CD4-positive, CD25-positive, alpha-beta regulatory T cell (primary cell): ENCODE results near the gene ISYNA1. TPM values are rescaled to one million over a fixed set of nuclear protein-coding genes. Genes with fewer than 3 reads are reported as not detected.

Source experiments
- ATAC-seq, 2 donors: fragments of 150-1000 bp; cut with Tn5 transposase; one replicate each; pipeline ENCODE4 v1.10.0; 2021; ENCODE audit warnings: low read depth in 2 of 2, moderate number of reproducible peaks in 2 of 2, moderate library complexity in 1 of 2
- DNase-seq, 3 donors: peaks; one replicate each; pipeline versions ENCODE4 v3.0.0 to v3.0.0-alpha.2; 2012 to 2022; ENCODE audit warnings: mixed read lengths in 1 of 3
- H3K27ac ChIP-seq: one replicate; pipeline ENCODE4 v1.7.0; 2013; ENCODE audit warnings: mild to moderate bottlenecking, low read length; ENCODE audit not compliant: insufficient read depth, poor library complexity, severe bottlenecking
- H3K27me3 ChIP-seq: one replicate; pipeline ENCODE4 v1.7.0; 2013; ENCODE audit warnings: low read length; ENCODE audit not compliant: control insufficient read depth, insufficient read depth
- H3K36me3 ChIP-seq: one replicate; pipeline ENCODE4 v1.7.0; 2013; ENCODE audit warnings: mild to moderate bottlenecking, low read length, moderate library complexity; ENCODE audit not compliant: control insufficient read depth, insufficient read depth
- H3K4me1 ChIP-seq: 2 replicates; pipeline ENCODE4 v1.7.0; 2013; ENCODE audit warnings: mild to moderate bottlenecking, low read length; ENCODE audit not compliant: insufficient read depth, control insufficient read depth, poor library complexity, severe bottlenecking
- H3K4me3 ChIP-seq: one replicate; pipeline ENCODE4 v1.7.0; 2013; ENCODE audit warnings: low read depth, mild to moderate bottlenecking, low read length, moderate library complexity
- H3K9me3 ChIP-seq, 2 experiments: 1 replicate in 1 of 2; 2 replicates in 1 of 2; pipeline ENCODE4 v1.7.0; 2013; ENCODE audit warnings: low read length in 2 of 2, mild to moderate bottlenecking in 1 of 2, moderate library complexity in 1 of 2; ENCODE audit not compliant: control insufficient read depth in 2 of 2
- H3K27ac Mint-ChIP-seq, 3 donors: one replicate each; pipeline ENCODE4 v1.8.0; 2020 to 2022; ENCODE audit warnings: mild to moderate bottlenecking in 3 of 3, mixed read lengths in 3 of 3, moderate library complexity in 2 of 3
- H3K27me3 Mint-ChIP-seq: one replicate; pipeline ENCODE4 v1.8.0; 2022; ENCODE audit warnings: mild to moderate bottlenecking, mixed read lengths
- H3K36me3 Mint-ChIP-seq: one replicate; pipeline ENCODE4 v1.8.0; 2020; ENCODE audit warnings: mixed read lengths
- H3K4me1 Mint-ChIP-seq, 4 donors: one replicate each; pipeline ENCODE4 v1.8.0; 2020 to 2022; ENCODE audit warnings: mixed read lengths in 4 of 4, mild to moderate bottlenecking in 1 of 4
- H3K4me3 Mint-ChIP-seq, 4 donors: one replicate each; pipeline ENCODE4 v1.8.0; 2020 to 2022; ENCODE audit warnings: mild to moderate bottlenecking in 4 of 4, mixed read lengths in 4 of 4, moderate library complexity in 3 of 4
- H3K9me3 Mint-ChIP-seq, 7 donors: one replicate each; pipeline ENCODE4 v1.8.0; 2020 to 2022; ENCODE audit warnings: mixed read lengths in 7 of 7, mild to moderate bottlenecking in 3 of 7, moderate library complexity in 2 of 7
- polyA plus RNA-seq, 4 donors: library from polyadenylated mRNA; unstranded; fragments of 300-500 nt; fragmentation: Illumina TruSeq; gene quantifications; one replicate each; pipeline ENCODE4 v1.2.3, GENCODE V29; 2021
- total RNA-seq: library from RNA; stranded (reverse); gene quantifications from one replicate; pipeline ENCODE4 v1.2.3, GENCODE V29; 2022

The ISYNA1 gene
- total and polyA plus RNA-seq, 5 donors from 2014 or later = 11.3 to 26.2 (median 23.7) TPM

- Mint-ChIP-seq H3K4me3 (no peak overlapping the region), H3K36me3 (peaks cover 12% of the 10 kb centered on the region), H3K4me1 (peaks cover 4 to 22% (median 7%) of the 10 kb centered on the region in 4 donors), H3K27ac (no peak overlapping the region), H3K9me3 (peaks cover 0 to 3% (median 0%) of the 10 kb centered on the region in 7 donors), H3K27me3 (no peaks in the 10 kb centered on the region)
- Histone ChIP-seq H3K9me3 (no peaks in the 10 kb centered on the region), H3K27ac (no peak overlapping the region), H3K36me3 (peaks cover 45% of the 10 kb centered on the region), H3K4me3 (no peak overlapping the region), H3K4me1 (peaks cover 12% of the 10 kb centered on the region), H3K27me3 (no peaks in the 10 kb centered on the region)
- ATAC-seq (no peak), DNase-seq (no peak)
These were observed 8.3 kb upstream of the ISYNA1 start for GRCh38 chr19:18446145-18446810.

GRCh38 chr19:18445262-18445948, 7.5 kb upstream of the ISYNA1 start:
- Mint-ChIP-seq H3K27me3 (no peaks in the 10 kb centered on the region), H3K4me3 (no peak overlapping the region), H3K27ac (no peak overlapping the region), H3K36me3 (peaks cover 9% of the 10 kb centered on the region), H3K4me1 (peaks cover 4 to 26% (median 8%) of the 10 kb centered on the region in 4 donors), H3K9me3 (peaks cover 0 to 3% (median 0%) of the 10 kb centered on the region in 7 donors)
- no peaks in the 10 kb centered on the region for H3K27me3 ChIP-seq
- peaks cover 12% of the 10 kb centered on the region for H3K4me1 ChIP-seq
- H3K36me3 ChIP-seq = peaks cover 45% of the 10 kb centered on the region
- DNase-seq (no peak), ATAC-seq (no peak)
- no peak overlapping the region for H3K27ac ChIP-seq
- H3K9me3 ChIP-seq = no peaks in the 10 kb centered on the region
- H3K4me3 ChIP-seq = no peak overlapping the region

GRCh38 chr19:18444513-18444912, 6.6 kb upstream of the ISYNA1 start:
- Mint-ChIP-seq H3K9me3 (peaks cover 0 to 3% (median 0%) of the 10 kb centered on the region in 7 donors), H3K4me1 (peaks cover 4 to 31% (median 14%) of the 10 kb centered on the region in 4 donors), H3K36me3 (peaks cover 9% of the 10 kb centered on the region), H3K27me3 (no peaks in the 10 kb centered on the region), H3K4me3 (no peak overlapping the region), H3K27ac (no peak overlapping the region)
- no peak overlapping the region for H3K4me3 ChIP-seq
- peaks cover 12% of the 10 kb centered on the region for H3K4me1 ChIP-seq
- DNase-seq (no peak), ATAC-seq (no peak)
- H3K36me3 ChIP-seq = peaks cover 40% of the 10 kb centered on the region
- H3K27me3 ChIP-seq = no peaks in the 10 kb centered on the region
- no peak overlapping the region for H3K27ac ChIP-seq
- H3K9me3 ChIP-seq = no peaks in the 10 kb centered on the region

- no peak overlapping the region for H3K27ac ChIP-seq
- H3K36me3 ChIP-seq = peaks cover 33% of the 10 kb centered on the region
- peaks cover 12% of the 10 kb centered on the region for H3K4me1 ChIP-seq
- H3K36me3 Mint-ChIP-seq = peaks cover 9% of the 10 kb centered on the region
- ATAC-seq = no peak
- no peaks in the 10 kb centered on the region for H3K27me3 Mint-ChIP-seq
- no peaks in the 10 kb centered on the region for H3K9me3 ChIP-seq
- no peak overlapping the region for H3K4me3 Mint-ChIP-seq
- no peaks in the 10 kb centered on the region for H3K27me3 ChIP-seq
- H3K4me1 Mint-ChIP-seq = peaks cover 4 to 35% (median 16%) of the 10 kb centered on the region in 4 donors
- peaks cover 0 to 3% (median 0%) of the 10 kb centered on the region in 7 donors for H3K9me3 Mint-ChIP-seq
- DNase-seq = no peak
- no peak overlapping the region for H3K4me3 ChIP-seq
- no peak overlapping the region for H3K27ac Mint-ChIP-seq
These were observed 5.9 kb upstream of the ISYNA1 start for GRCh38 chr19:18443831-18444230.

DNA sequence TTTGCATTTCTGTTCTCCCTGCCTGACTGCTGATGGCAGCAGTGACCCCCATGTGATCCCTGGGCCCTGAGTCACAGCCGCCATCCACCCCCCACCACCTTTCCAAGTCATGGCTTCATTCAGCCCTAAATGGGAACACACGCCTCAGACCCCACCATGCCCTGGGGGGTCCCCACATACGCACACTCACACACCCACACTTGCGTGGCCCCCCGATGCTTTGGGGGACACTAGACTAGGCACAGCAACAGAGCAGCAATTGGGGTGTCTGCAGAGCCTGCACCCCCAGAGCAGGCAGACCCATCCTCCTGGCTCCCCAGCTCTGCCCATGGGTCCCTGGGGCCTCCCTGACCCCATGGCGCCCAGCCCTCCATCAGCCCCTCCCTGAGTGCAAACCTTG, 5.5 kb upstream of the ISYNA1 start:
- no peak overlapping the region for H3K27ac ChIP-seq
- Mint-ChIP-seq H3K4me3 (no peak overlapping the region), H3K4me1 (peaks cover 4 to 34% (median 15%) of the 10 kb centered on the region in 4 donors), H3K9me3 (peaks cover 0 to 3% (median 0%) of the 10 kb centered on the region in 7 donors), H3K27ac (peak overlapping the region in 1 of 3 donors; percentile 82), H3K36me3 (peaks cover 8% of the 10 kb centered on the region), H3K27me3 (no peaks in the 10 kb centered on the region)
- no peaks in the 10 kb centered on the region for H3K27me3 ChIP-seq
- DNase-seq (no peak), ATAC-seq (no peak)
- H3K4me1 ChIP-seq = peaks cover 12% of the 10 kb centered on the region
- no peaks in the 10 kb centered on the region for H3K9me3 ChIP-seq
- H3K4me3 ChIP-seq = no peak overlapping the region
- peaks cover 29% of the 10 kb centered on the region for H3K36me3 ChIP-seq

DNA sequence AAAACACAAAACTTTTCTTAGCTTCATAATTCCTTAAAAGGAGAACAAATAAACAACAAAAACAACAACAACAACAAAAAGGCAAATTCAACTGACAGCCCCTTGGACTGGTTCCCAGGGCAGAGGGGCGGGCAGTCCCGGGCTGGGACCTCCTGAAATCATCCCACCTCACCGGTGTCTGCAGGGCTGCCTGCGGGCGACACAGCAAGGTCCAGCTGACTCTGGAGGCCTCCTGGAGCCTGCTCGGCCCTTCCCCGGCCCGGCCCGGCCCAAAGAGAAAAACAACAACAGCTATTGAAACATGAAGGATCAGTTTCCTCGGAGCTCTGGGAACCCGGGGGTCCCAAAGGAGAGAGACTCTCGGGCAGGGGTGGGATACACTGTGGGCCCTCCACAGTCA, 5.0 kb upstream of the ISYNA1 start:
- Histone ChIP-seq H3K36me3 (peaks cover 26% of the 10 kb centered on the region), H3K4me3 (no peak overlapping the region), H3K27ac (no peak overlapping the region), H3K9me3 (no peaks in the 10 kb centered on the region), H3K27me3 (no peaks in the 10 kb centered on the region), H3K4me1 (peaks cover 16% of the 10 kb centered on the region)
- H3K4me3 Mint-ChIP-seq = peak overlapping the region in 1 of 4 donors; percentile 35
- peak overlapping the region in 1 of 3 donors; percentile 91 for H3K27ac Mint-ChIP-seq
- no peak for ATAC-seq
- peaks cover 4 to 32% (median 14%) of the 10 kb centered on the region in 4 donors for H3K4me1 Mint-ChIP-seq
- no peaks in the 10 kb centered on the region for H3K27me3 Mint-ChIP-seq
- peaks cover 0 to 3% (median 0%) of the 10 kb centered on the region in 7 donors for H3K9me3 Mint-ChIP-seq
- DNase-seq = no peak
- peaks cover 5% of the 10 kb centered on the region for H3K36me3 Mint-ChIP-seq

GRCh38 chr19:18441804-18442788, 4.2 kb upstream of the ISYNA1 start:
- Histone ChIP-seq H3K36me3 (peaks cover 25% of the 10 kb centered on the region), H3K27me3 (no peaks in the 10 kb centered on the region), H3K9me3 (no peaks in the 10 kb centered on the region), H3K4me3 (no peak overlapping the region), H3K4me1 (peaks cover 20% of the 10 kb centered on the region), H3K27ac (peak overlapping the region; percentile 43)
- ATAC-seq (peak in 1 of 2 donors; percentile 9), DNase-seq (peak in 2 of 3 donors; percentile 53 to 58)
- peaks cover 4 to 32% (median 14%) of the 10 kb centered on the region in 4 donors for H3K4me1 Mint-ChIP-seq
- H3K9me3 Mint-ChIP-seq = peaks cover 0 to 3% (median 0%) of the 10 kb centered on the region in 7 donors
- peak overlapping the region; percentile 88 to 96 (median 91) for H3K27ac Mint-ChIP-seq
- H3K36me3 Mint-ChIP-seq = peaks cover 5% of the 10 kb centered on the region
- no peaks in the 10 kb centered on the region for H3K27me3 Mint-ChIP-seq
- peak overlapping the region in 3 of 4 donors; percentile 41 to 81 (median 46) for H3K4me3 Mint-ChIP-seq
